ENCODE results near the gene GPR33. TPM values are rescaled to one million over a fixed set of nuclear protein-coding genes. Genes with fewer than 3 reads are reported as not detected.
A peak's percentile ranks its signal among the peaks of the same experiment; 100 is the strongest.

Gene GPR33
- total RNA-seq, 1 experiment from 2014 or later = not detected

- CTCF ChIA-PET = interaction anchor here (0.6 to 2.3 kb wide), 8 partner anchors 20 to 894 kb away, joined by 3 to 11 read pairs (median 4); partner anchors contain the start of gene HEATR5A
- no peaks in the 10 kb centered on the region for H3K27me3 Mint-ChIP-seq (ENCODE audit: insufficient read depth, unreplicated experiment)
- peaks cover 14% of the 10 kb centered on the region for H3K4me1 Mint-ChIP-seq (ENCODE audit: insufficient read depth, unreplicated experiment)
- POLR2A ChIA-PET = interaction anchor here (0.6 to 3.0 kb wide), 27 partner anchors 8 to 1166 kb away, joined by 3 to 46 read pairs (median 4); partner anchors contain the start of genes ARHGAP5 and HEATR5A
- H3K4me3 Mint-ChIP-seq (ENCODE audit: unreplicated experiment) = peak within 1 kb of the TSS; percentile 97
- H3K36me3 Mint-ChIP-seq (ENCODE audit: insufficient read depth, unreplicated experiment) = peaks cover 12% of the 10 kb centered on the region
- TF ChIP-seq CTCF (IDR thresholded peaks at IDR 0.05; ENCODE audit: unreplicated experiment) = no peak
- H3K9me3 Mint-ChIP-seq (ENCODE audit: unreplicated experiment) = no peaks in the 10 kb centered on the region
- intact Hi-C loops (cut with micrococcal nuclease) = loop anchor here (5.0 to 10.0 kb wide), 2 partner anchors 618 to 795 kb away; partner anchors contain the start of gene ARHGAP5
- TSS peak; percentile 77 for BruUV-seq (replicated peaks)
- peak; percentile 96 for DNase-seq (ENCODE audit: unreplicated experiment)
- H3K27ac Mint-ChIP-seq (ENCODE audit: low read depth, unreplicated experiment) = peak within 1 kb of the TSS; percentile 99
These were observed 30.8 kb downstream of the GPR33 start, which contains the start of gene DTD2 for GRCh38 chr14:31456841-31457664. TSS of gene DTD2 (minus strand) at chr14:31457506. CDS start at chr14:31457393, 113 bp downstream.

DNA sequence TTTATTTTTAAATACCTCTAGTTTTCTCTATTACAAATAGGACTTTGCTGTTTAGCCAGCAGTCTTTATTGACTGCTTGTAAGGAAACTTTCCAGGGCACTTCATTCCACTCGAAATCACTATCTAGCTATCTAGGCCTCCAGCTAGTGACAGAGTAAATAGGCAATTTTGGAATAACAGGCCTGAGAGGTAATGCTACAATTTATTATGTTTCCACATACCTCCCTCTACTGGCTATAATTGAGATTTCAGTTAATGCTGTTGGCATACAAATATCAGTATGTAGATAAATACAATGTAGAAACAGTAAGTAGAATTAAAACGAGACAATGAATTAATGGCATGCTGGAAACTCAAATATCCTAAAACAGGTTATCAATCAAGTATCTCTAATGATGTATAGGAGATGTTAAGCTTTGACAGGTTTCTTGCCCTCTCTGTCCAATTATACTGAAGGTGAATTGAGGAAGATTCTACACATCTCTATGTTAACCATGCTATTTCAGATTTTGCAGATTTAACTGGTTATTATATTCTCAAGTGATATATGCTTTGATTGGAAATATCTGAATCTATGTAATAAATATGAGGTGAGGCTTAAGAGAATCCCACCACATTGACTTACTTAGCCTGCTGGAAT, 37.7 kb downstream of the GPR33 start:
- TF ChIP-seq CTCF (IDR thresholded peaks at IDR 0.05; ENCODE audit: unreplicated experiment) = peak; percentile 46
- peaks cover 4% of the 10 kb centered on the region for H3K4me1 Mint-ChIP-seq (ENCODE audit: insufficient read depth, unreplicated experiment)
- peaks cover 59% of the 10 kb centered on the region for H3K36me3 Mint-ChIP-seq (ENCODE audit: insufficient read depth, unreplicated experiment)
- peak; percentile 46 for DNase-seq (ENCODE audit: unreplicated experiment)
- ChIA-PET POLR2A (interaction anchor here (0.6 to 3.0 kb wide), 5 partner anchors 8 to 398 kb away, joined by 3 to 29 read pairs (median 3); partner anchors contain the start of genes DTD2 and HEATR5A), CTCF (interaction anchor here (0.5 to 2.8 kb wide), 21 partner anchors 8 to 987 kb away, joined by 3 to 11 read pairs (median 3); partner anchors contain the start of gene HEATR5A)
- H3K27ac Mint-ChIP-seq (ENCODE audit: low read depth, unreplicated experiment) = no peak overlapping the region
- H3K4me3 Mint-ChIP-seq (ENCODE audit: unreplicated experiment) = no peak overlapping the region
- no peaks in the 10 kb centered on the region for H3K9me3 Mint-ChIP-seq (ENCODE audit: unreplicated experiment)
- intact Hi-C loops (cut with micrococcal nuclease) = loop anchor here (2.0 to 10.0 kb wide), 2 partner anchors 243 to 625 kb away; partner anchors contain the start of genes ARHGAP5 and HECTD1
- no peaks in the 10 kb centered on the region for H3K27me3 Mint-ChIP-seq (ENCODE audit: insufficient read depth, unreplicated experiment)
- no TSS peak for BruUV-seq (replicated peaks)

DNA sequence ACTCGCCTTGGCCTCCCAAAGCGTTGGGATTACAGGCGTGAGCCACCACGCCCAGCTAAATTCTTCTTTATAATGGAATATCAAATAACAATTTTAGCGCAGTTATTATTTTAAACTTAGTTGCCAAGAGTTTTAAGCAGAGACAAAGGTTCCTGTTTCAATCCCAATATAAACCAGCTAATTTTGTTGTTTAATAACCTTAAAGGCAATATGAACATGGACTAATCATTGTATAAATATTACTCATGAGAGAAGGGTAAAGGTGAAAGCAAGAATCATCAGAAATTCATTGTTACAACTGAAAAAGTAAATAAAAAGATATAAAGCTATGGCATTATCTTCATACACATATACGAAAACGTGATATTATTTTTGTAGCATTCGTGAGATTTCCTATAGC, 38.7 kb downstream of the GPR33 start:
- H3K4me3 Mint-ChIP-seq (ENCODE audit: unreplicated experiment) = no peak overlapping the region
- peaks cover 62% of the 10 kb centered on the region for H3K36me3 Mint-ChIP-seq (ENCODE audit: insufficient read depth, unreplicated experiment)
- H3K9me3 Mint-ChIP-seq (ENCODE audit: unreplicated experiment) = no peaks in the 10 kb centered on the region
- no TSS peak for BruUV-seq (replicated peaks)
- H3K4me1 Mint-ChIP-seq (ENCODE audit: insufficient read depth, unreplicated experiment) = no peaks in the 10 kb centered on the region
- intact Hi-C loops (cut with micrococcal nuclease) = loop anchor here (2.0 kb wide), 1 partner anchor 242 kb away; the partner anchor contains the start of gene HECTD1
- H3K27me3 Mint-ChIP-seq (ENCODE audit: insufficient read depth, unreplicated experiment) = no peaks in the 10 kb centered on the region
- POLR2A ChIA-PET = interaction anchor here (0.7 to 3.0 kb wide), 3 partner anchors 9 to 29 kb away, joined by 3 to 29 read pairs (median 10); partner anchors contain the start of genes DTD2 and HEATR5A
- H3K27ac Mint-ChIP-seq (ENCODE audit: low read depth, unreplicated experiment) = no peak overlapping the region
- DNase-seq (ENCODE audit: unreplicated experiment) = no peak
- CTCF ChIA-PET = interaction anchor here (0.7 to 2.8 kb wide), 13 partner anchors 12 to 806 kb away, joined by 3 to 11 read pairs (median 4); partner anchors contain the start of gene HEATR5A
- no peak for TF ChIP-seq CTCF (IDR thresholded peaks at IDR 0.05; ENCODE audit: unreplicated experiment)

All from MCF 10A (cell line).